Measurements from ENCODE around the gene ATP1A2. TPM values are rescaled to one million over a fixed set of nuclear protein-coding genes. Genes with fewer than 3 reads are reported as not detected.
"Not testable (repeated sequence)": the region's sequence is repeated elsewhere in the genome, so short reads cannot be mapped to it uniquely, and the experiment has no call there.

Gene ATP1A2
- total and polyA plus RNA-seq, 4 donors: 15.3 to 27.7 (median 25.9) TPM

- no peak overlapping the region for H3K4me3 ChIP-seq (ENCODE audit: low read length in 2 of 2)
- ATAC-seq (ENCODE audit: low FRiP score) (no peak), DNase-seq (peak in 1 of 2 donors; percentile 71)
- H3K36me3 ChIP-seq (ENCODE audit: control insufficient read depth in 1 of 2, insufficient read depth in 2 of 2, low read length in 1 of 2): peaks cover 0 to 5% of the 10 kb centered on the region in 2 donors
- H3K9me3 ChIP-seq (ENCODE audit: control insufficient read depth, low read length): no peaks in the 10 kb centered on the region
- H3K4me1 ChIP-seq (ENCODE audit: control insufficient read depth in 1 of 2, insufficient read depth in 2 of 2, low read length in 2 of 2): peaks cover 0 to 4% of the 10 kb centered on the region in 2 donors
- H3K27ac ChIP-seq (ENCODE audit: low read depth in 1 of 2, low read length in 2 of 2): no peak overlapping the region
- intact Hi-C loops (cut with DNase I): no loop called here
- H3K27me3 ChIP-seq (ENCODE audit: control insufficient read depth in 1 of 2, insufficient read depth in 2 of 2, low read length in 1 of 2): no peaks in the 10 kb centered on the region
- WGBS, 2 donors: 86 to 87% methylated on average over 16 of the region's 16 CpGs
Observed at GRCh38 chr1:160122978-160123495, 7.5 kb downstream of the ATP1A2 start.

GRCh38 chr1:160123726-160124125, 8.2 kb downstream of the ATP1A2 start:
- intact Hi-C loops (cut with DNase I): no loop called here
- H3K9me3 ChIP-seq (ENCODE audit: control insufficient read depth, low read length): no peaks in the 10 kb centered on the region
- DNase-seq (peak in 1 of 2 donors; percentile 30), ATAC-seq (ENCODE audit: low FRiP score) (no peak)
- peaks cover 0 to 4% of the 10 kb centered on the region in 2 donors for H3K4me1 ChIP-seq (ENCODE audit: control insufficient read depth in 1 of 2, insufficient read depth in 2 of 2, low read length in 2 of 2)
- no peak overlapping the region for H3K4me3 ChIP-seq (ENCODE audit: low read length in 2 of 2)
- H3K27ac ChIP-seq (ENCODE audit: low read depth in 1 of 2, low read length in 2 of 2): peak overlapping the region in 1 of 2 donors; percentile 2
- peaks cover 0 to 5% of the 10 kb centered on the region in 2 donors for H3K36me3 ChIP-seq (ENCODE audit: control insufficient read depth in 1 of 2, insufficient read depth in 2 of 2, low read length in 1 of 2)
- no peaks in the 10 kb centered on the region for H3K27me3 ChIP-seq (ENCODE audit: control insufficient read depth in 1 of 2, insufficient read depth in 2 of 2, low read length in 1 of 2)

GRCh38 chr1:160124705-160125478, 9.3 kb downstream of the ATP1A2 start:
- 55 to 57% methylated on average over 8 of the region's 8 CpGs for WGBS, 2 donors
- DNase-seq: peak in 1 of 2 donors; percentile 51

GRCh38 chr1:160125746-160126145, 10.2 kb downstream of the ATP1A2 start:
- no peak for DNase-seq
- ATAC-seq (ENCODE audit: low FRiP score): no peak
- Histone ChIP-seq H3K36me3 (ENCODE audit: control insufficient read depth in 1 of 2, insufficient read depth in 2 of 2, low read length in 1 of 2) (peaks cover 0 to 7% of the 10 kb centered on the region in 2 donors), H3K4me1 (ENCODE audit: control insufficient read depth in 1 of 2, insufficient read depth in 2 of 2, low read length in 2 of 2) (peaks cover 0 to 6% of the 10 kb centered on the region in 2 donors), H3K27me3 (ENCODE audit: control insufficient read depth in 1 of 2, insufficient read depth in 2 of 2, low read length in 1 of 2) (no peaks in the 10 kb centered on the region), H3K4me3 (ENCODE audit: low read length in 2 of 2) (no peak overlapping the region), H3K9me3 (ENCODE audit: control insufficient read depth, low read length) (no peaks in the 10 kb centered on the region), H3K27ac (ENCODE audit: low read depth in 1 of 2, low read length in 2 of 2) (peak overlapping the region in 1 of 2 donors; percentile 69)
- 43 to 68% methylated on average over 1 of the region's 1 CpG for WGBS, 2 donors
- intact Hi-C loops (cut with DNase I): no loop called here

More at GRCh38 chr1:160124705-160125478, 9.3 kb downstream of the ATP1A2 start:
- Histone ChIP-seq H3K9me3 (ENCODE audit: control insufficient read depth, low read length) (no peaks in the 10 kb centered on the region), H3K4me1 (ENCODE audit: control insufficient read depth in 1 of 2, insufficient read depth in 2 of 2, low read length in 2 of 2) (peaks cover 0 to 4% of the 10 kb centered on the region in 2 donors), H3K36me3 (ENCODE audit: control insufficient read depth in 1 of 2, insufficient read depth in 2 of 2, low read length in 1 of 2) (peaks cover 0 to 7% of the 10 kb centered on the region in 2 donors), H3K4me3 (ENCODE audit: low read length in 2 of 2) (no peak overlapping the region), H3K27me3 (ENCODE audit: control insufficient read depth in 1 of 2, insufficient read depth in 2 of 2, low read length in 1 of 2) (no peaks in the 10 kb centered on the region), H3K27ac (ENCODE audit: low read depth in 1 of 2, low read length in 2 of 2) (peak overlapping the region in 1 of 2 donors; percentile 69)
- intact Hi-C loops (cut with DNase I): no loop called here
- ATAC-seq (ENCODE audit: low FRiP score): peak; percentile 6

- H3K9me3 ChIP-seq (ENCODE audit: control insufficient read depth, low read length); intact Hi-C loops (cut with DNase I); H3K27ac ChIP-seq (ENCODE audit: low read depth in 1 of 2, low read length in 2 of 2); H3K4me3 ChIP-seq (ENCODE audit: low read length in 2 of 2); DNase-seq; H3K27me3 ChIP-seq (ENCODE audit: control insufficient read depth in 1 of 2, insufficient read depth in 2 of 2, low read length in 1 of 2); H3K36me3 ChIP-seq (ENCODE audit: control insufficient read depth in 1 of 2, insufficient read depth in 2 of 2, low read length in 1 of 2); ATAC-seq (ENCODE audit: low FRiP score); H3K4me1 ChIP-seq (ENCODE audit: control insufficient read depth in 1 of 2, insufficient read depth in 2 of 2, low read length in 2 of 2): not testable (repeated sequence)
- 71 to 86% methylated on average over 4 of the region's 4 CpGs for WGBS, 2 donors
Observed at GRCh38 chr1:160126342-160126741, 10.8 kb downstream of the ATP1A2 start.

- H3K27ac ChIP-seq (ENCODE audit: low read depth in 1 of 2, low read length in 2 of 2): peak overlapping the region in 1 of 2 donors; percentile 65
- 96 to 98% methylated on average over 9 of the region's 9 CpGs for WGBS, 2 donors
- no peak overlapping the region for H3K4me3 ChIP-seq (ENCODE audit: low read length in 2 of 2)
- intact Hi-C loops (cut with DNase I): no loop called here
- H3K27me3 ChIP-seq (ENCODE audit: control insufficient read depth in 1 of 2, insufficient read depth in 2 of 2, low read length in 1 of 2): no peaks in the 10 kb centered on the region
- H3K36me3 ChIP-seq (ENCODE audit: control insufficient read depth in 1 of 2, insufficient read depth in 2 of 2, low read length in 1 of 2): peaks cover 0 to 7% of the 10 kb centered on the region in 2 donors
- ATAC-seq (ENCODE audit: low FRiP score): no peak
- DNase-seq: peak in 1 of 2 donors; percentile 57
- H3K4me1 ChIP-seq (ENCODE audit: control insufficient read depth in 1 of 2, insufficient read depth in 2 of 2, low read length in 2 of 2): peaks cover 6% of the 10 kb centered on the region in 2 donors
- H3K9me3 ChIP-seq (ENCODE audit: control insufficient read depth, low read length): no peaks in the 10 kb centered on the region
Observed at GRCh38 chr1:160127381-160127780, 11.8 kb downstream of the ATP1A2 start.

GRCh38 chr1:160127865-160128523, 12.4 kb downstream of the ATP1A2 start:
- peaks cover 0 to 7% of the 10 kb centered on the region in 2 donors for H3K36me3 ChIP-seq (ENCODE audit: control insufficient read depth in 1 of 2, insufficient read depth in 2 of 2, low read length in 1 of 2)
- no peak overlapping the region for H3K4me3 ChIP-seq (ENCODE audit: low read length in 2 of 2)
- peak overlapping the region in 1 of 2 donors; percentile 65 for H3K27ac ChIP-seq (ENCODE audit: low read depth in 1 of 2, low read length in 2 of 2)
- H3K9me3 ChIP-seq (ENCODE audit: control insufficient read depth, low read length): no peaks in the 10 kb centered on the region
- DNase-seq: peak in 1 of 2 donors; percentile 23
- H3K27me3 ChIP-seq (ENCODE audit: control insufficient read depth in 1 of 2, insufficient read depth in 2 of 2, low read length in 1 of 2): no peaks in the 10 kb centered on the region
- ATAC-seq (ENCODE audit: low FRiP score): no peak
- intact Hi-C loops (cut with DNase I): no loop called here
- H3K4me1 ChIP-seq (ENCODE audit: control insufficient read depth in 1 of 2, insufficient read depth in 2 of 2, low read length in 2 of 2): peaks cover 6% of the 10 kb centered on the region in 2 donors
- WGBS, 2 donors: 56 to 58% methylated on average over 7 of the region's 7 CpGs

GRCh38 chr1:160128636-160129035, 13.1 kb downstream of the ATP1A2 start:
- intact Hi-C loops (cut with DNase I): no loop called here
- H3K9me3 ChIP-seq (ENCODE audit: control insufficient read depth, low read length): no peaks in the 10 kb centered on the region
- H3K4me1 ChIP-seq (ENCODE audit: control insufficient read depth in 1 of 2, insufficient read depth in 2 of 2, low read length in 2 of 2): peaks cover 6% of the 10 kb centered on the region in 2 donors
- peak in 1 of 2 donors; percentile 23 for DNase-seq
- peak overlapping the region in 1 of 2 donors; percentile 1 for H3K27ac ChIP-seq (ENCODE audit: low read depth in 1 of 2, low read length in 2 of 2)
- ATAC-seq (ENCODE audit: low FRiP score): no peak
- WGBS, 2 donors: 90% methylated on average over 18 of the region's 18 CpGs
- no peaks in the 10 kb centered on the region for H3K27me3 ChIP-seq (ENCODE audit: control insufficient read depth in 1 of 2, insufficient read depth in 2 of 2, low read length in 1 of 2)
- H3K36me3 ChIP-seq (ENCODE audit: control insufficient read depth in 1 of 2, insufficient read depth in 2 of 2, low read length in 1 of 2): peaks cover 0 to 7% of the 10 kb centered on the region in 2 donors
- no peak overlapping the region for H3K4me3 ChIP-seq (ENCODE audit: low read length in 2 of 2)

Data from aorta (tissue), 5 donors.